GM12878 (cell line): ENCODE results near the gene CYP2U1. TPM values are rescaled to one million over a fixed set of nuclear protein-coding genes. Genes with fewer than 3 reads are reported as not detected.

Experiments used
- ATAC-seq: fragments of 200-7000 bp; cut with Tn5 transposase; 3 replicates; pipeline ENCODE4 v1.9.1; 2020; ENCODE audit warnings: mild to moderate bottlenecking, moderate library complexity
- BruUV-seq: library from RNA; stranded (reverse); fragments of 400-500 nt; replicated peaks from 2 replicates; lab custom pipeline; 2021; lab: Mats Ljungman, UMichigan
- CTCF ChIA-PET: fragments of 300-600 bp; sonication (Branson Sonifier 250); formaldehyde crosslinking; extraction: SDS; loops from one replicate; lab custom pipeline; 2021; ENCODE audit warnings: inconsistent platforms; lab: Yijun Ruan, JAX
- POLR2A ChIA-PET: fragments of 350-600 bp; formaldehyde crosslinking; extraction: SDS; loops from one replicate; lab custom pipeline; 2021; ENCODE audit warnings: inconsistent platforms; lab: Charles Lee
- RAD21 ChIA-PET: fragments of 300-600 bp; sonication (Branson Sonifier 250); formaldehyde crosslinking; loops from one replicate; lab custom pipeline; 2023; ENCODE audit warnings: antibody characterized with exemption; ENCODE audit not compliant: unreplicated experiment; lab: Charles Lee
- SMC1A ChIA-PET: fragments of 300-600 bp; sonication (Branson Sonifier 250); formaldehyde crosslinking; loops from one replicate; lab custom pipeline; 2023; ENCODE audit not compliant: unreplicated experiment, uncharacterized antibody; lab: Charles Lee
- DNase-seq: peaks from one replicate; pipeline ENCODE4 v3.0.0-alpha.2; 2011; ENCODE audit warnings: low read depth, low spot score
- FAIRE-seq: peaks from 3 replicates; lab custom pipeline; 2011; peaks lifted over from hg19 to GRCh38; lab: Jason Lieb, UNC
- H2AFZ ChIP-seq: 2 replicates; pipeline ENCODE4 v1.6.0; 2011; ENCODE audit warnings: low read depth, low read length, control low read depth; ENCODE audit not compliant: control insufficient read depth
- H3K27ac ChIP-seq: 2 replicates; pipeline ENCODE4 v1.5.1; 2011; ENCODE audit warnings: control low read depth; ENCODE audit not compliant: control insufficient read depth, insufficient read depth
- H3K27me3 ChIP-seq, 2 experiments: replicated peaks in 1 of 2; 2 replicates each; pipeline versions ENCODE4 v1.6.0 to v1.6.1; 2011; ENCODE audit warnings: low read length in 1 of 2; ENCODE audit not compliant: control insufficient read depth in 2 of 2, insufficient read depth in 2 of 2
- H3K36me3 ChIP-seq, 2 experiments: 2 replicates each; pipeline ENCODE4 v1.5.1; 2011; ENCODE audit warnings: low read length in 1 of 2; ENCODE audit not compliant: control insufficient read depth in 2 of 2, insufficient read depth in 2 of 2
- H3K4me1 ChIP-seq: 2 replicates; pipeline ENCODE4 v1.6.1; 2011; ENCODE audit warnings: mild to moderate bottlenecking, low read length, moderate library complexity, mixed read lengths; ENCODE audit not compliant: control insufficient read depth, insufficient read depth
- H3K4me2 ChIP-seq: 2 replicates; pipeline ENCODE4 v1.6.0; 2011; ENCODE audit warnings: control low read depth; ENCODE audit not compliant: control insufficient read depth, insufficient read depth
- H3K4me3 ChIP-seq: fragments of 200-600 bp; sonication (generic); 2 replicates; pipeline ENCODE4 v1.5.1; 2016
- H3K79me2 ChIP-seq: 2 replicates; pipeline ENCODE4 v1.6.0; 2011; ENCODE audit warnings: low read length; ENCODE audit not compliant: control insufficient read depth, insufficient read depth
- H3K9ac ChIP-seq: 2 replicates; pipeline ENCODE4 v1.8.0; 2011; ENCODE audit warnings: low read length, control low read depth, mixed read lengths; ENCODE audit not compliant: control insufficient read depth, insufficient read depth
- H3K9me3 ChIP-seq: replicated peaks from 3 replicates; pipeline ENCODE4 v1.5.1; 2011; ENCODE audit warnings: mild to moderate bottlenecking, low read length; ENCODE audit not compliant: control insufficient read depth, insufficient read depth
- H4K20me1 ChIP-seq: 2 replicates; pipeline ENCODE4 v1.6.0; 2011; ENCODE audit not compliant: control insufficient read depth, insufficient read depth
- ASH2L ChIP-seq: fragments of 300-600, 200-600 bp; sonication (generic); IDR thresholded peaks from 2 replicates; pipeline ENCODE4 v1.6.1; 2017; ENCODE audit warnings: low read depth, mild to moderate bottlenecking, borderline replicate concordance
- ATF7 ChIP-seq: fragments of 450-650 bp; IDR thresholded peaks from 2 replicates; pipeline ENCODE4 v1.6.1; 2016; ENCODE audit warnings: low read depth, mild to moderate bottlenecking
- CHD1 ChIP-seq: IDR thresholded peaks from 2 replicates; pipeline ENCODE4 v1.6.1; 2012; ENCODE audit warnings: low read depth, low read length, improper control_type of control experiment
- EZH2 ChIP-seq: IDR thresholded peaks from 2 replicates; pipeline ENCODE4 v1.6.1; 2012; ENCODE audit warnings: low read depth, mild to moderate bottlenecking, control low read depth, inconsistent platforms, low read length, borderline replicate concordance; ENCODE audit not compliant: control insufficient read depth
- FOXK2 ChIP-seq: fragments of 450-650 bp; IDR thresholded peaks from 2 replicates; pipeline ENCODE4 v1.6.1; 2017; ENCODE audit warnings: mild to moderate bottlenecking, moderate library complexity
- RELA ChIP-seq: fragments of 450-650 bp; IDR thresholded peaks from 2 replicates; pipeline ENCODE4 v1.8.0; 2014; ENCODE audit warnings: borderline replicate concordance; ENCODE audit not compliant: partially characterized antibody
- SMAD1 ChIP-seq: fragments of 450-650 bp; IDR thresholded peaks from 2 replicates; pipeline ENCODE4 v1.6.1; 2018; ENCODE audit warnings: mild to moderate bottlenecking, low read depth; ENCODE audit not compliant: partially characterized antibody
- STAT1 ChIP-seq: fragments of 450-650 bp; conservative IDR thresholded peaks from 2 replicates; pipeline ENCODE4 v1.6.1; 2014; ENCODE audit warnings: antibody characterized with exemption, mild to moderate bottlenecking
- TBL1XR1 ChIP-seq: IDR thresholded peaks from 2 replicates; pipeline ENCODE4 v1.6.1; 2012; ENCODE audit warnings: low read depth, low read length, improper control_type of control experiment
- TCF12 ChIP-seq: IDR thresholded peaks from 2 replicates; pipeline ENCODE4 v1.6.1; 2011; ENCODE audit warnings: low read depth, mild to moderate bottlenecking, low read length
- USF1 ChIP-seq: IDR thresholded peaks from 2 replicates; pipeline ENCODE4 v1.6.1; 2011; ENCODE audit warnings: borderline replicate concordance, low read depth, mild to moderate bottlenecking, moderate library complexity, mixed read lengths, low read length; ENCODE audit not compliant: insufficient read depth; ENCODE audit errors: extremely low read length
- ZBED1 ChIP-seq: IDR thresholded peaks from 2 replicates; pipeline ENCODE4 v1.6.1; 2016; ENCODE audit warnings: borderline replicate concordance
- ZBTB33 ChIP-seq: fragments of 450-650 bp; IDR thresholded peaks from 2 replicates; pipeline ENCODE4 v1.6.1; 2017; ENCODE audit warnings: mild to moderate bottlenecking
- ZNF24 ChIP-seq: fragments of 450-650 bp; IDR thresholded peaks from 2 replicates; pipeline ENCODE4 v1.6.1; 2017; ENCODE audit warnings: antibody characterized with exemption, mild to moderate bottlenecking
- ZZZ3 ChIP-seq: IDR thresholded peaks from 2 replicates; pipeline ENCODE4 v1.6.1; 2011; ENCODE audit warnings: low read depth; ENCODE audit not compliant: control insufficient read depth, insufficient read length
- WGBS: methylation state at CpG from one replicate; pipeline ENCODE4 v1.1.6; 2016; ENCODE audit warnings: low lambda C conversion rate; ENCODE audit not compliant: insufficient replicate concordance, insufficient coverage; ENCODE audit errors: missing lambda C conversion rate; 5-methylcytosine and 5-hydroxymethylcytosine counted together
- in situ Hi-C: fragments of 300-500 bp; cut with MboI; formaldehyde crosslinking; loops from 9 replicates; pipeline ENCODE4 v1.14.3; 2018; ENCODE audit warnings: mixed read lengths
- intact Hi-C: fragments of 100-400 bp; cut with micrococcal nuclease; formaldehyde crosslinking; loops from one replicate; pipeline ENCODE4 v1.14.2; 2022; ENCODE audit not compliant: unreplicated experiment
- polyA plus RNA-seq, 11 experiments: library from polyadenylated mRNA; depleted of rRNA in 4 of 11; unstranded in 6 of 11; stranded (reverse) in 5 of 11; fragments of >200 nt; fragmentation: Nextera tagmentation in 4 of 11; fragmentation: Illumina TruSeq in 1 of 11; extraction: Ambion mirVana in 4 of 11; extraction: Trizol in 1 of 11; gene quantifications; 1 replicate in 1 of 11; 2 replicates in 10 of 11; pipeline versions ENCODE4 v1.2.1 to v1.2.3, GENCODE V29; 2011 to 2016; ENCODE audit warnings: inconsistent platforms in 2 of 11, missing spikeins in 2 of 11, low read depth in 1 of 11
- total RNA-seq, 4 experiments: library from RNA; depleted of rRNA in 3 of 4; stranded (reverse); fragments of >200 nt in 3 of 4; fragmentation: Illumina TruSeq in 1 of 4; extraction: Trizol in 1 of 4; gene quantifications; 2 replicates each; pipeline versions ENCODE4 v1.2.1 to v1.2.3, GENCODE V29; 2013 to 2021
- TF ChIP-seq, protein P1 (sequence below): IDR thresholded peaks from 2 replicates; pipeline ENCODE4 v1.6.1; 2011; ENCODE audit warnings: borderline replicate concordance, low read depth, mild to moderate bottlenecking, moderate library complexity, low read length; ENCODE audit not compliant: insufficient read depth, poor library complexity, severe bottlenecking

CYP2U1 gene
- total and polyA plus RNA-seq, 10 of the 15 experiments (the other 5 are each of a cell fraction or from before 2014, with no cell fraction given) = 0.41 to 3.4 (median 2.9) TPM

- ChIA-PET POLR2A (no interaction called here), SMC1A (interaction anchor here (5.0 kb wide), 1 partner anchor 21 kb away, joined by 28 read pairs; no protein-coding TSS in a partner anchor), CTCF (interaction anchor here (0.8 to 1.5 kb wide), 2 partner anchors 18 to 21 kb away, joined by 3 to 4 read pairs; no protein-coding TSS in a partner anchor), RAD21 (no interaction called here)
- Histone ChIP-seq H3K36me3 (peaks cover 0 to 9% of the 10 kb centered on the region in 2 experiments; a peak in 1 of 4 replicates), H2AFZ (no peak overlapping the region), H3K9ac (no peak overlapping the region), H3K27ac (no peak overlapping the region), H4K20me1 (no peaks in the 10 kb centered on the region), H3K27me3 (no peaks in the 10 kb centered on the region), H3K4me3 (no peak overlapping the region), H3K9me3 (no peaks in the 10 kb centered on the region), H3K4me2 (no peak overlapping the region), H3K79me2 (peaks cover 40% of the 10 kb centered on the region), H3K4me1 (peaks cover 24% of the 10 kb centered on the region)
- intact Hi-C loops = no loop called here
- TF ChIP-seq FOXK2 (no peak), ZBTB33 (no peak), STAT1 (no peak), ZNF24 (no peak), ZZZ3 (no peak), TCF12 (no peak), ATF7 (no peak), CHD1 (no peak), USF1 (no peak), ZBED1 (no peak), EZH2 (no peak), SMAD1 (no peak), RELA (no peak), ASH2L (no peak), TBL1XR1 (no peak)
- TF ChIP-seq, protein P1, sequence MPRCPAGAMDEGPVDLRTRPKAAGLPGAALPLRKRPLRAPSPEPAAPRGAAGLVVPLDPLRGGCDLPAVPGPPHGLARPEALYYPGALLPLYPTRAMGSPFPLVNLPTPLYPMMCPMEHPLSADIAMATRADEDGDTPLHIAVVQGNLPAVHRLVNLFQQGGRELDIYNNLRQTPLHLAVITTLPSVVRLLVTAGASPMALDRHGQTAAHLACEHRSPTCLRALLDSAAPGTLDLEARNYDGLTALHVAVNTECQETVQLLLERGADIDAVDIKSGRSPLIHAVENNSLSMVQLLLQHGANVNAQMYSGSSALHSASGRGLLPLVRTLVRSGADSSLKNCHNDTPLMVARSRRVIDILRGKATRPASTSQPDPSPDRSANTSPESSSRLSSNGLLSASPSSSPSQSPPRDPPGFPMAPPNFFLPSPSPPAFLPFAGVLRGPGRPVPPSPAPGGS = no peak
- DNase-seq = no peak
- no TSS peak for BruUV-seq
- FAIRE-seq = no peak
- in situ Hi-C loops = no loop called here
- WGBS = 98% methylated on average over 2 of the region's 2 CpGs
- ATAC-seq = no peak
Observed at GRCh38 chr4:107997794-107998193, 66.4 kb downstream of the CYP2U1 start.
